Adipose tissue (tissue), 3 donors: ENCODE measurements around the gene FAM163B. TPM values are rescaled to one million over a fixed set of nuclear protein-coding genes. Genes with fewer than 3 reads are reported as not detected.

Source experiments
- H3K27ac ChIP-seq: one replicate; pipeline ENCODE4 v1.5.1; 2013; ENCODE audit warnings: low read depth, low read length
- WGBS, 3 donors: extraction: QIAGEN DNeasy Blood & Tissue Kit; methylation state at CpG; one replicate each; pipeline ENCODE4 v1.1.7; 2013; 5-methylcytosine and 5-hydroxymethylcytosine counted together
- polyA plus RNA-seq, 3 donors: library from polyadenylated mRNA; stranded (reverse); fragments of 200-250 nt; gene quantifications; one replicate each; pipeline ENCODE4 v1.2.3, GENCODE V29; 2013
- donor health status: healthy with polysubstance abuse.
- donor health status: Bipolar disorder and iron deficiency.
- donor health status: healthy.

FAM163B gene
- polyA plus RNA-seq, 3 donors = not detected

DNA sequence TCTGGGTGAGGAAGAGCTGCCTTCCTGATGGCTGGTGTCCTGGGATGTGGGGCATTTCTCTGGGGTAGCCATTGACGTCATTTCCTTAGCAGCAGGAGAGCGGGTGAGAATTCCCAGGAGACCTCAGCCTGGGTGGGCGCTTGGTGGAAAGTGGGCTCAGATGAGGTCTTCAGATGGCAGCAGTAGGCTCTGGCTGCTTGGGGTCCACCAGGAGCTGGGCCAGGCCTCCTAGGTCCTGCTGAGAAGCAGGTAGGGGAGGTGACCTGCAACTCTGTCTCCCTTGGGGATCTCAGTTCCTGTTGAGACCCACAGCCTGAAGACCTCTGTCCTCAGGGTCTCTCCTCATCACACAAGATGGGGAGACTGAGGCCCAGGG lies 31.5 kb downstream of the FAM163B start:
- no peak overlapping the region for H3K27ac ChIP-seq
- WGBS, 3 donors = 67 to 91% (median 75%) methylated on average over 3 of the region's 3 CpGs

DNA sequence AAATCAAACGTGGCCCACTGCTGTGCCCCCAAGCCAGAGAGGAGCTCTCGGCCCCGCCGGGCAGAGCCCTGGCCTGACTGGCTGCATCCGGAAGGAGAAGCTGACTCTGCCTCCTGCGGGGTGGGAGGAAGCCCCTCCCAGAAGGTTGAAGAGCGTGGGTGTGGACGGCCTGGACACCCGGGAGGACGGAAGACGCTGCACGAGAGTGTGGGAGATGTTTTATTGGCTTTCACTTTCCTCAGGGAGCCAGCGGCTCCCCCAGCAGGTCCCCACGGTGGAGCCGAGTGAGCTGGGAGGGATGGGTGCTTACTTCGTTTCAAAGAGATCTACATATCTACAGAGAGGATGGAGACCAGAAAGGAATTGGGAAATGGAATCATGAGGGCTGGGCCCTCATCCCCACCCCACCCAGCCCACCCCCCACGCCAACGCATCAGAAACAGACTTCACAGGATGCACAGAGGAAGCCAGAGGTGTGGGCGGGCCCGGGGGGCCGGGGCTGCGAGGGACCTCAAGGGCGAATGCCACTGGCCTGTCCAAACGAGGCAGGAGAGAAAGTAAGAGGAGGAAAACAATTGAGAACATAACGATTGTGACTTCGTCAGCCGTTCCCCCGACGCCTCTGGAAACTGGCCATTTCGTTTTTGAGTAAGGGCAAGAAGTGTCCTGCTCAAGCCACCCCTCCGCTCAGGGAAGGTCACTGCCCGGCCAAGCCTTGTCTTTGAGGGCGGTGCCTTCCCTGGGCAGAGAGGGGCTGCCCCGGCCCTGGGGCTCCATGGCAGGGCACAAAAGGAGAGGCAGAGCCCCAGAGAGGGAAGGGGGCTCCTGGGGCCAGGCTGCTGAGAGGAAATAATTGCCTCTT lies 32.1 kb downstream of the FAM163B start:
- 26 to 41% (median 26%) methylated on average over 34 of the region's 34 CpGs for WGBS, 3 donors

DNA sequence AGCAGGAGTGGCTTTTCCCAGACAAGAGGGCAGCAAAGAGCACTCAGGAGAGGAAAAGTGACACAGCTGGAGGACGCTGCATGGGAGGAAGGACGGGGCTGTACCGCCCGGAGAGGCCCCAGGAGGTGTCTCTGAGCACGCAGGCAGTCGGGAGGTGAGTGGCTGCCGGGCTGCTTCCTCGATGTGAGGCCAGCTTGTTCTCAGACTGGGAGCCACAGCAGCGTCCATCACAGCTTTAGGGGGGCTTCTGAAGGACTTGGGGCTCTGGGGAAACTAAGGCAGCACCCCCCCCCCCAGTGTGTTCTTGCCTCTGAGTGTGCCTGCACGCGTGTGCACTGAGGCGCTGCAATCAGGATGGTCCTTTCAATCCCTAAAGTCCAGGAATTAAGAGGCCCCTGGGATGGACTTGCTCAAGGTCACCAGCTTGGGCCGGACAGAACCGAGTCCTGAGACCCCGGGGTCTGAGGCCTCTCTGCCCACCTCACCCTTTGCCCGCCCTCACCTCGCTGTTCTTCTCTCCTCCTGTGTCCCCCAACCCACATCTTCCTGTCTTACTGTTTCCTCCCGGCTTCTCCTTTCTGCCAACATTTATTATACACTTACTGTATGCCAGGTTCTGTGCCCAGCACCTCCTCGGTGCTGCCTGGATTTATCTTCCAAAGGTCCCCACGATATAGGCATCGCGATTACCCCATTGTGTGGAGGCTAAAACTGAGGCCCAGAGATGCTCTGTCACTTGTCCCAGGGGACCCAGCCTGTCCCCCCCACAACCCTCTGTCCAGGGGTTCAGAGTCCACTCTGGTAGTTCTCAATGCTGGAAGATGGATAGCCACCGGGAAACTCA lies 32.9 kb downstream of the FAM163B start:
- WGBS, 3 donors = 51 to 62% (median 60%) methylated on average over 23 of the region's 23 CpGs
- H3K27ac ChIP-seq = no peak overlapping the region

More for the DNA sequence above, 32.1 kb downstream of the FAM163B start:
- no peak overlapping the region for H3K27ac ChIP-seq

DNA sequence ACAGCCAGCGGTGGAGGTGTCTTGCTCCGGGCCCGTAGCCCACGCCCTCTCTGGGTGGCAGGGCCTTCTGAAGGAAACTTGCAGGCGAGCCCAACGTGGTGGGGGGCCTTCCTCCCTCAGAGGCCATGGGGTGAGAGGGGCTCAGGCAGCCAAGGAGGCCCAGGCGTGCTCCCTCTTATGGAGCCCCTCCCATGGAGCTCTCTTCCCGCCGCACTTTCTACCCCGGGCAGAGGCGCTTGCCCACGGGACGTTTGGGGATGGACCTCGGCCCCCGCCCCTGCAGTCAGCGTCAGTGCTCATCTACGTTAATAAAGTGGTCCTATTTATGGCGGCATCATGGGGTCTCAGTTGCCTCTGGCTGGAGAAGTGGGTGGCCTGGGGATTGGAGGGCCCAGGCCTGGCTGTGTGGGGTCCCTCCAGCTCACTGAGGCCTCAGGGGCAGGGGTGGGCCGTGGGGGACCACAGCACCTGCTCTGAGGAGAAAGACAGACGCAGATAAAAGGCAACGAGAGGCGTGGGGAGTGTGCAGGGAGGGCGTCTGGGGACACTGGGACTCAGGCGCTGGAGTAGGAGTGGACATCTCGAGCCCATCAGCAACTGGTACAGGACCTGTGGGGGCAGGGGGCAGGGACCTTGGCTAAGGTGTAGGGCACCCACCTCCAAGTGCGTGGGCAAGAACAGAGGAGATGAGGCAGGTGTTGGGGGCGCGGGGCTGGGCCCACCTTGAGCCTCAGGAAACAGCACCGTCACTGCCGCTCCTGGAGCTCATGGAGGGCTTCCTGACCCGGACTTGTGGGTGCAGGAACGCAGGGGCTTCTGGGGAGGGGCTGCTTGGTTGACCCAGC lies 33.8 kb downstream of the FAM163B start:
- WGBS, 3 donors = 72 to 84% (median 82%) methylated on average over 32 of the region's 32 CpGs
- H3K27ac ChIP-seq = no peak overlapping the region

DNA sequence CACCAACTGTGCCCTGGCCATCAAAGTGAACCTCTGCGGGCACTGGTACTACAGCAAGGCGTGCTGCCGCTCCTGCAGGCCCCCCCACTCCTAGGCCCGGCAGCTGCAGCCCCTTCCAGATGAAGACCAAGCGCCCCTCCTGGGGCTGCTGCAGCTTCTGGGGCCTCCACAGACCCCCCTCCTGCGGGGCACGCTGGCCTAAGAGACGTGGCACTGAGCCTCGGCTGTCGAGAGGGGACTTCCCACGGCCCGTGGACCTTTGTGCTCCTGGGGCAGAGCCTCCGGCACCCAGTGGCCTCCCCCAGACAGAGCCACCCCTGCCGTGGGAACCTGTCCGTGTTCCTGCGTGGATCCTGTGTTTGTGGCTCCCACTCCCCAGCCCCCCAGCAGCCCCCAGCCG lies 34.4 kb downstream of the FAM163B start:
- H3K27ac ChIP-seq = no peak overlapping the region
- 73 to 87% (median 85%) methylated on average over 17 of the region's 17 CpGs for WGBS, 3 donors

DNA sequence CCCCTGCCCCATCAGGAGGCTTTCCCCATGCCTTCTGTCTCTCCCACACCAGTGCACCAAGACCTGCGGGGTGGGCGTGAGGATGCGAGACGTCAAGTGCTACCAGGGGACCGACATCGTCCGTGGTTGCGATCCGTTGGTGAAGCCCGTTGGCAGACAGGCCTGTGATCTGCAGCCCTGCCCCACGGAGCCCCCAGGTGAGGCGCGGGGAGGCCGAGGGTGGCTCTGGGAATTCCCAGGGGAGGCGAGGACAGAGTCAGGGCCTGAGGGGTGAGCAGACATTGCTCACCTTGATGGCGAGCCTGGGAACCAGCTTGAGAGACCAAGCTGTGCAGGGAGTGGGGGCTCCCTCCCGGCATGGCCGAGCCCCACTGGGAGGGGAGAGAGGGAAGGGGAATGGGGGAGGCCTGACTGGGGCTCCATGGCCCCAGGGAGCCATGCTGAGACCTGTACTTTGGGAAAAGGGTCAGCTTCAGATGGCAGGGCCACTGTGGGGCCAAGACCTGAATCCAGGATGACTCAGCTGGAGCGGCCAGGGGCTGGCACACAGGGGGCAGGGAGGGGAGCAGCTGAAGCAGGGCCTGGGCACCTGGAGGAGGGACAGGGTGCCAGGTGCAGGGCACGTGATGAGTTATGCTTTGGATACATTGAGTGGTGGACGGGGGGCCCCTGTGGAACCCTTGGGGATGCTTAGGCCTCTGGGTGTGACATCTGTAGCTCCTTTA lies 35.2 kb downstream of the FAM163B start:
- WGBS, 3 donors = 87 to 92% (median 92%) methylated on average over 20 to 21 of the region's 21 CpGs
- no peak overlapping the region for H3K27ac ChIP-seq

DNA sequence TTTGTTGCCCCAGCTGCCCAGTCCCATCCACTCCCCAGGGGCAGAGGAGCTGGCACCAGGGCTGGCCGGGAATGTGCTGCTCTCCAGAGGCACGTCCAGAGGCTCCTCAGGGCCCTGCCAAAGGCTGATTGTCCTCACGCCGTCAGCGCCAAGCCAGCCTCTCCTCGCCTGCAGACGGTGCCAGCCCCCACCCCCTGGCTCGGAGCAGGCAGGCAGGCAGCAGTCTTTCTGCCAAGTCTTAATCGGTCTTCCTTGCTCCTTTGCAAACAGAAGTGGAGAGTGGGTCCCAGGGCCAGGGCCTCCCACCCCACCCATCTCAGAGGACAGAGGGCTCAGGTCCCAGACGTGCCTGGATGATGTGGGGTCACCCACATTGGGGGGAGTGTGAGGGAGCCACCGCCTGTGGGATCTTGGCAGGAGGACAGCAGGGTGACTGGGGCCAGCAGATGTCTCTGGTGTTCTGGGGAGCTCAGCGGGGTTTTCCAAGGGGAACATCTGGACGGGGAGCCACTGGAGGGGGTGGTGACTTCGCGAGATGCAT lies 36.3 kb downstream of the FAM163B start:
- H3K27ac ChIP-seq = no peak overlapping the region
- 46 to 54% (median 48%) methylated on average over 15 of the region's 15 CpGs for WGBS, 3 donors

DNA sequence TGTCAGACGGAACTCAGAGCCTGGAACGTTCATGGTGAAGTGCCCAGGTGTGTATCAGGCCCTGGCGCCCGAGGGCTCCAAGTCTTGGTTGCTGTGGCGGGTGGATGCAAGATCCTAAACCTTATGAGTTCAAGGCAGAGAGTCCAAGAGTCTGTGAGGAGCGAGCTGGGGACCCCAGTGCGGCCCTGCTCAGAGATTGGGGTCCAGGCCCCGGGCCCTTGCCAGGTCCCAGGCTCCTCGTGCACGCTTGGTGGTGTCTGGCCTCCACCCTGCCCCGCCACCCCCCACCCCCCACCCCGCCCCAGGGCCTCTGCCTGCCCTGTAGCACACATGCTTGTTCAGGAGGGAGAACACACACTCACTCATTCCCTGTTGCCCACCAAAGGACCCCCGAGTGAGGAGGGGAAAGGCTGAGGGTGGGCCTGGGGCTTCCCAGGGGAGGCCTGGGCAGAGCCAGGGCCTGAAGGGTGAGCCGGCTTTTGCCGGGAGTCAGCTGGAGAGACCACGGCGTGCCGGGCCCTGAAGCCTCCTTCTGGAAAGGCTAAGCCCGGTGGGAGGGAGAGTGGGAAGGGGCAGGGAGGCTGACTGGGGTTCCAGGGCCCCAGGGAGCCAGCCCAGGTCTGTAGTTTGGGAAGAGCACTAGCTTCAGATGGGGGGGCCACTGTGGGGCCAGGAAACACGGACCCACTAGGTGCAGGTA lies 37.1 kb downstream of the FAM163B start:
- no peak overlapping the region for H3K27ac ChIP-seq
- WGBS, 3 donors = 78 to 87% (median 86%) methylated on average over 15 to 20 of the region's 20 CpGs

DNA sequence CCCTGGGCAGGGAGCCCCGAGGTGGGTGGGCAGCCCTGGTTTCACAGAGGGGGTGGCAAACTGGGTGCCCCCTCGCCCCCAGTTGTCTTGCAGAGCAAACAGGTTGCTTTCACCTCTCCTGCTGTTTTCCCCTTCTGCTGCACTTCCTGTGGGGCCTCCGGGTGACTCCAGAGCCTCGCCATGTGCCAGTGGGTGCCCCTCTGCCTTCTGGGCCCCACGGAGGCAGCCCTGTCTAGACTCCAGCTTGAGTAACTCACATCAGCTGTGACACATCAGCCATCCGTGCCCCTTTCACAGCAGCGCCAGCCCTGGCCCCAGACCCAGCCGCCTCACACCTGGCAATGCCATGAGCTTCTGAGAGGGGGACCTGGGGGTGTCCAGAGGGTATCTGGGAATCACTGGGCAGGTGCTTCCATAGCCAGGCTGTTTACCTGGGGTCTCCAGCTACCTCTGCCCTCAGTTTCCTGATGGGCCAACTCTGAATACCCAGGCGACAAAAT lies 37.7 kb downstream of the FAM163B start:
- WGBS, 3 donors = 75 to 84% (median 75%) methylated on average over 8 to 9 of the region's 9 CpGs
- no peak overlapping the region for H3K27ac ChIP-seq

DNA sequence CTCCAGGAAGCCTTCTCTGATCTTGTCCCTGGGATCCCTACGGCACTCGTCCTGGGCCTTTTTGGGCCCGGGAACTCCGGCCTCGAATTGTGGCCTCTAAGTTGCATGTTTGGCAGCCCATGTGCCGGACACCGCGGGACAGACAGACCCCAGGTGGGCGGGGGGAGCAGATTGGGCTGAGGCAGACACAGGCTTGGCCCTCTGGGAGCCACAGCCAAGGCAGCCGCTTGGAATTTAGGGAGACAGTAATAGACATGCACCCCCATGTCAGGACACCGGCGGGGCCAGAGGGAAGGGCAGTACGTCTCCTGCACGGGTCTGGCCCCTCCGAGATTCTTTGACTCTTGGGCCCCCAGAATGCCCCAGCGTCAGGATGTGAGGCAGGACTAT lies 38.5 kb downstream of the FAM163B start:
- H3K27ac ChIP-seq = no peak overlapping the region
- 76 to 83% (median 77%) methylated on average over 16 of the region's 16 CpGs for WGBS, 3 donors

DNA sequence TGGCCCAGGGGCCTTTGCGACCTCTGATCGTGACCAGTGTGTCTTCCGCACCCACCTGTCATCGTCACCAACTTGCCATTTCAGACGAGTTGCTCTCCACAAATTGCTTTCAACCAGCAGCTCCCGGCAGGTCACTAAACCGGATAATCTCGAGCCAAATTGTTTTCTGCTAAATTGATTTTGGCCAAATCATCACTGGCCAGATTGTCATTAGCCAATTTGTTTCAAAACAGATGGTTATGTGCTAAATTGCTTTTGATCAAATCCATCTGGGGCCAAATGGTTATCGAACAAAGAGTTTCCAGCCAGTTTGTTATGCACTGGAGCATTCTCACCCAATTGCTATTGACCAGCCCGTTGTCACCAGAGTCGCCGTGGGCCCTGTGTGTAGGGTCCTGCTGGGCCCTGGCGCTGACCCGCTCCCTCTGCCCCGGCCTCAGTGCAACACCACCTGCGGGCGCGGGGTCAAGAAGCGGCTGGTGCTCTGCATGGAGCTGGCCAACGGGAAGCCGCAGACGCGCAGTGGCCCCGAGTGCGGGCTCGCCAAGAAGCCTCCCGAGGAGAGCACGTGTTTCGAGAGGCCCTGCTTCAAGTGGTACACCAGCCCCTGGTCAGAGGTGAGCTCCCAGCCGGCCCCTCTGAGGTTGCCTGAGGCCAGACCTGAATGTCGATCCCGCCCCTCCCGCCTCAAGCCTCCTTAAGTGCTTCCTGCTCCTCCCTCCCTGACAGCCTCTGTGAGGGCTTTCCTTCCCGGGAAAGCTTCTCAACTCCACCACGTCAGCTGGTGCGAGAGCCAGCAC lies 39.1 kb downstream of the FAM163B start:
- no peak overlapping the region for H3K27ac ChIP-seq
- 58 to 72% (median 66%) methylated on average over 36 of the region's 36 CpGs for WGBS, 3 donors

DNA sequence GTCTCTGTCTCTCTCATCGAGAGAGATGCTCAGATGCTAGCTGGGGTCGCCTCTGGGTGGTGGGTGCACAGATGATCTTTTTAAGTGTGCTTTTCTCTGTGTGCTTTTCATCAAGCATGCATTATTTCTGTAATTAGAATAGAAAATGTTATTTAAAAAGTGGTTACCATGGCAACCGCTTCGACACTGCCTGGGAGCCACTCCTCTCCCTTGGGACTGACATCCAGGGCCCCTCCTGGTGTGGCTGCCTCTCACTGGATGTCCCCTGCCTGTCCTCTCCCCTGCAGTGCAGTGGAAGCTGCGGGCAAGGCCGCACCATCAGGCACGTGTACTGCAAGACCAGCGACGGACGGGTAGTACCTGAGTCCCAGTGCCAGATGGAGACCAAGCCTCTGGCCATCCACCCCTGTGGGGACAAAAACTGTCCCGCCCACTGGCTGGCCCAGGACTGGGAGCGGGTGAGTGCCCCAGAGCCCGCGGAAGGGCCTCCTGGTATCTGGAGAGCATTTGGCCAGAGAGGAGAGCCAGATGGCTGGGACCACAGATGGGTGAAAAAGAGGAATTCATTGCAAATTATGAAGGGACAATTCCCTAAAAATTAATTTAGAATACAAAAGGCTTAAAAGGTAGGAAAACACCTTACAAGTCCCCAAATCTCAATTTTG lies 39.9 kb downstream of the FAM163B start:
- WGBS, 3 donors = 80 to 89% (median 86%) methylated on average over 14 of the region's 14 CpGs

DNA sequence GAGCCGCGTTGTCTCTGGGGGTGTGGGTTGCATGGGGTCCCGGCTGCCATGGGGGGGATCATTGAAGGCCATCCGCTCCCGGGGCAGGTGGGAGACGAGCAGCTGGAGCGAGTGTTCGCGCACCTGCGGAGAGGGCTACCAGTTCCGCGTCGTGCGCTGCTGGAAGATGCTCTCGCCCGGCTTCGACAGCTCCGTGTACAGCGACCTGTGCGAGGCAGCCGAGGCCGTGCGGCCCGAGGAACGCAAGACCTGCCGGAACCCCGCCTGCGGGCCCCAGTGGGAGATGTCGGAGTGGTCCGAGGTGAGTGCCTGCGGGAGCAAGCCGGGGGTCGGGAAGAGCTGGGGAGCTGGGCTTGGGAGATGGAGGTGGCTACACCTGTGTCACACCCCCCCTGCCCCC lies 41.0 kb downstream of the FAM163B start:
- 80 to 94% (median 93%) methylated on average over 31 to 33 of the region's 33 CpGs for WGBS, 3 donors
- H3K27ac ChIP-seq = no peak overlapping the region

More for the DNA sequence above, 39.9 kb downstream of the FAM163B start:
- no peak overlapping the region for H3K27ac ChIP-seq

DNA sequence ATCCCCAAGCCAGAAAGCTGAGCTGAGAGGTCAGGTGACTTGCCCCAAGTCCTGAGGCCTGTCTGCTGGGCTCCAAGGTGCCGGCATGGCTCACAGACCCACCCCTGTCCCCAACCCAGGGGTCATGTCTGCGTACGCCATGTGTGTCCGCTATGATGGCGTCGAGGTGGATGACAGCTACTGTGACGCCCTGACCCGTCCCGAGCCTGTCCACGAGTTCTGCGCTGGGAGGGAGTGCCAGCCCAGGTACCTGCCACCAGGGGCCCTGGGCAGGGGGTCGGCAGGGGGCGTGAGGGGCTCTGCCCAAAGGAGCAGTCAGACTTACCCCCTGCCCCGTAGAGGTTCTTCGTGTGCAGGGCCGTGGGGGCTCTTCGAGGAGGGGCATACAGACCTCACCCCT lies 42.4 kb downstream of the FAM163B start:
- 82 to 94% (median 93%) methylated on average over 17 of the region's 17 CpGs for WGBS, 3 donors
- no peak overlapping the region for H3K27ac ChIP-seq

DNA sequence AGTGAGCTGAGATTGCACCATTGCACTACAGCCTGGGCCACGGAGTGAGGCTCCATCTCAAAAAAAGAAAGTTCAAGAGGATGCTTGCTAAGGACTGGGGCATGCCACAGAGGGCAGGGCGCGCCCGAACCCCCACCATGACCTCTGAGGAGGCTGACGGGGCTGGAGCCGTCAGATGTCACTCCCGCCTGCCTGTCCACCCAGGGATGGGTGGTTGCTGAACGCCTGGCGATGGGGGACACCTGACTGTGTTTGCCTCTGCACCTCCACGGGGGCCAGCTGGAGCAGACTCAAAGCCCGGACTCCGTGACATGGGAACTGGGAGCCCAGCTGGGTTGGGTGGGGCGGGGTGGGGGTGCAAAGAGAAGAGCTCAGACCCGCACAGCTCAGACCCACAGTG lies 42.8 kb downstream of the FAM163B start:
- 82 to 93% (median 89%) methylated on average over 14 of the region's 14 CpGs for WGBS, 3 donors
- no peak overlapping the region for H3K27ac ChIP-seq
